OCI-LY1 (cell line): ENCODE data around the gene NALCN.

Source experiments
- H2AFZ ChIP-seq: fragments of 200-600 bp; sonication (generic), shearing (Covaris generic); 2 replicates; pipeline ENCODE4 v1.6.0; 2014; ENCODE audit warnings: antibody characterized with exemption, mild to moderate bottlenecking, low read length
- H3F3A ChIP-seq: fragments of 200-600 bp; sonication (generic), shearing (Covaris generic); 2 replicates; pipeline ENCODE4 v1.6.0; 2014; ENCODE audit warnings: mild to moderate bottlenecking, antibody characterized with exemption, low read length, moderate library complexity; ENCODE audit not compliant: insufficient read depth
- H3K27ac ChIP-seq: fragments of 200-600 bp; sonication (generic); 2 replicates; pipeline ENCODE4 v1.5.1; 2014; ENCODE audit warnings: low read length, mixed run types, mild to moderate bottlenecking, low read depth; ENCODE audit not compliant: poor library complexity, severe bottlenecking
- H3K27me3 ChIP-seq: fragments of 200-600 bp; sonication (generic); 2 replicates; pipeline ENCODE4 v1.6.0; 2014; ENCODE audit warnings: antibody characterized with exemption, mild to moderate bottlenecking, low read length, moderate library complexity; ENCODE audit not compliant: insufficient read depth
- H3K36me3 ChIP-seq: fragments of 200-600 bp; sonication (generic); 2 replicates; pipeline ENCODE4 v1.6.1; 2014; ENCODE audit warnings: mild to moderate bottlenecking, antibody characterized with exemption, low read length, moderate library complexity, mixed read lengths; ENCODE audit not compliant: insufficient read depth
- H3K4me1 ChIP-seq: fragments of 200-600 bp; sonication (generic); 2 replicates; pipeline ENCODE4 v1.5.1; 2014; ENCODE audit warnings: mild to moderate bottlenecking, low read length, moderate library complexity; ENCODE audit not compliant: insufficient read depth, severe bottlenecking
- H3K4me2 ChIP-seq: fragments of 200-600 bp; sonication (generic), shearing (Covaris generic); 2 replicates; pipeline ENCODE4 v1.6.1; 2014; ENCODE audit warnings: low read length
- H3K4me3 ChIP-seq: fragments of 200-600 bp; sonication (generic); 2 replicates; pipeline ENCODE4 v1.5.1; 2014; ENCODE audit warnings: low read length, low read depth, mild to moderate bottlenecking, mixed read lengths; ENCODE audit not compliant: poor library complexity, severe bottlenecking
- H3K79me2 ChIP-seq: fragments of 200-600 bp; shearing (Covaris generic); 2 replicates; pipeline ENCODE4 v1.6.1; 2016; ENCODE audit warnings: mixed run types, low read length, mixed read lengths; ENCODE audit not compliant: insufficient read depth
- H3K9ac ChIP-seq: fragments of 200-600 bp; sonication (generic), shearing (Covaris generic); 2 replicates; pipeline ENCODE4 v1.6.1; 2014; ENCODE audit warnings: mild to moderate bottlenecking, low read length, mixed read lengths
- H3K9me2 ChIP-seq: fragments of 200-600 bp; sonication (generic), shearing (Covaris generic); 2 replicates; pipeline ENCODE4 v1.6.1; 2014; ENCODE audit warnings: low read depth, mild to moderate bottlenecking, low read length, mixed read lengths
- H3K9me3 ChIP-seq: fragments of 200-600 bp; shearing (Covaris generic); 2 replicates; pipeline ENCODE4 v1.6.1; 2014; ENCODE audit warnings: low read length, mixed read lengths
- H4K20me1 ChIP-seq: fragments of 200-600 bp; sonication (generic), shearing (Covaris generic); 2 replicates; pipeline ENCODE4 v1.6.0; 2016; ENCODE audit warnings: mild to moderate bottlenecking, low read length; ENCODE audit not compliant: insufficient read depth
- CTCF ChIP-seq: fragments of 200-600 bp; sonication (generic), shearing (Covaris generic); IDR thresholded peaks from 2 replicates; pipeline ENCODE4 v1.5.1; 2017; ENCODE audit warnings: mild to moderate bottlenecking, antibody characterized with exemption, low read length, moderate library complexity, mixed read lengths
- EZH2 ChIP-seq: fragments of 200-600 bp; sonication (generic), shearing (Covaris generic); IDR thresholded peaks from 2 replicates; pipeline ENCODE4 v1.8.0; 2017; ENCODE audit warnings: borderline replicate concordance, mixed run types, mild to moderate bottlenecking, antibody characterized with exemption, low read length, moderate library complexity, mixed read lengths

NALCN gene

DNA sequence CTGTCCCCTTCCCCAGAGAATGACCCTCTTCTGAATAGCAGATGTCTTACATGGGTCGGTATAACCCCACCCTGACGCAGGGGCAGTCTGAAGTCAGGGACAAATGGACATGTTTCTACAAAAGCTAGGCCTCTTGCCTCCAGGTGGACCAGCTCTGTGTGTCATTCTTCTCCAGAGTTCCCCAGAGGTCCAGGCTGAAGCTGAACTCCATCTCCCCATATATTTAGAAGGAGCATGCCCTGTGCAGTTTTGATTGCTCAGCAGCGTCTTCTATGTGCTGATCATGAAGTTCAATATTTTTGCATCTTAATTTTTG is 8.8 kb upstream of the NALCN start:
- Histone ChIP-seq H3K9ac (no peak overlapping the region), H3K27me3 (no peaks in the 10 kb centered on the region), H3K9me2 (no peaks in the 10 kb centered on the region), H2AFZ (no peak overlapping the region), H3K27ac (no peak overlapping the region), H4K20me1 (no peaks in the 10 kb centered on the region), H3K4me3 (no peak overlapping the region), H3K4me1 (no peaks in the 10 kb centered on the region), H3K9me3 (no peaks in the 10 kb centered on the region), H3K36me3 (no peaks in the 10 kb centered on the region), H3K4me2 (no peak overlapping the region), H3F3A (no peaks in the 10 kb centered on the region), H3K79me2 (no peaks in the 10 kb centered on the region)
- TF ChIP-seq EZH2 (no peak), CTCF (no peak)

DNA sequence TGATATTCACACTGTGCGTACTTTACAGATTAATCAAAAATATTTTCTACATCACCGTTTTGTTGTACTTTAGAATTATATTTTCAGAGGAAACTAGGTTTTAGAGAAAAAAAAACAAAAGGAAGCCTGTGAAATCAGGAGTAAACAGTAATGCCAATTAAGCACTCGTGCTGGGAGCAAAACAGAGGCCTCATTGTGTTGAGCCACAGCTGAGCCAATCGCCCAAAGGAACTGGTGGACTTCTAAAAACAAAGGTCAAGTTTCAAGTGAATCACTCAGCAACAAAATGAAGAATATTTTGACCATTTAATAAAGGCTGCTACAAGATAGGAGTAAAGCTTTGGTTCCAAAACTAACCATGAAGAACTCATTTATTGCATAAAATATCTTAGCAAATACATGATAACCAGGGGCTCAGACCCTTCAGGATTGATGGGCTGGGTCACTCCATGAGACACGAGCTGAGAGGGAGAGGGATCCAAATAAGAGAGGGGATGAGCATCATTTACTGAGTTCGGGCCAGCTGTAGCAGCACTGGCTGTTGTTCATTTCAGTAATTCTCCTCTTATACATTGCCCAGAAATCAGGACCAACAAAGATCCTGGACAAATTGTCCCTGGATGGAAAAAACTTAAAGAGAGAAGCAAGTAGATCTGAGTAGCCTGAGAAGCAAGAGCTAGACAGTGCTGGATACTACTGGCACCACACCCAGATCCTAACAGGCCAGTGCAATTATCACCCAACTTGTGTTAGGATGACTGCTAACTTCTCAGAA is 8.3 kb upstream of the NALCN start:
- Histone ChIP-seq H3K36me3 (no peaks in the 10 kb centered on the region), H3K9ac (no peak overlapping the region), H3K9me3 (no peaks in the 10 kb centered on the region), H3K4me3 (no peak overlapping the region), H3K27me3 (no peaks in the 10 kb centered on the region), H3K4me1 (no peaks in the 10 kb centered on the region), H3F3A (no peaks in the 10 kb centered on the region), H3K79me2 (no peaks in the 10 kb centered on the region), H3K4me2 (no peak overlapping the region), H3K27ac (no peak overlapping the region), H3K9me2 (no peaks in the 10 kb centered on the region), H2AFZ (no peak overlapping the region), H4K20me1 (no peaks in the 10 kb centered on the region)
- no peak for TF ChIP-seq EZH2
- no peak for TF ChIP-seq CTCF

- no peak for TF ChIP-seq CTCF
- TF ChIP-seq EZH2, result no peak
- Histone ChIP-seq H3F3A (no peaks in the 10 kb centered on the region), H3K4me2 (no peak overlapping the region), H3K27ac (no peak overlapping the region), H2AFZ (no peak overlapping the region), H3K79me2 (no peaks in the 10 kb centered on the region), H3K9me3 (no peaks in the 10 kb centered on the region), H3K36me3 (no peaks in the 10 kb centered on the region), H3K4me3 (no peak overlapping the region), H3K4me1 (no peaks in the 10 kb centered on the region), H3K9me2 (no peaks in the 10 kb centered on the region), H4K20me1 (no peaks in the 10 kb centered on the region), H3K9ac (no peak overlapping the region), H3K27me3 (no peaks in the 10 kb centered on the region)
Observed at GRCh38 chr13:101423872-101424271, 7.6 kb upstream of the NALCN start.
